Activated B cell treated with CpG ODN at 0.5 μM for 24 hours (primary cell): ENCODE data around the gene ADH4. TPM values are rescaled to one million over a fixed set of nuclear protein-coding genes. Genes with fewer than 3 reads are reported as not detected.

Experiments
- ATAC-seq: fragments of 200-7000 bp; cut with Tn5 transposase; one replicate; pipeline ENCODE4 v1.10.0; 2021; ENCODE audit warnings: low read depth, mild to moderate bottlenecking, moderate library complexity
- CTCF ChIA-PET: fragments of 350-600 bp; sonication (Branson Sonifier 250); formaldehyde crosslinking; loops from one replicate; lab custom pipeline; 2021; ENCODE audit warnings: antibody characterized with exemption; lab: Charles Lee
- POLR2A ChIA-PET: fragments of 350-600 bp; sonication (Branson Sonifier 250); formaldehyde crosslinking; loops from one replicate; lab custom pipeline; 2021; ENCODE audit warnings: antibody characterized with exemption; lab: Charles Lee
- DNase-seq: peaks from one replicate; pipeline ENCODE4 v3.0.0; 2022
- H3K27ac Mint-ChIP-seq: one replicate; pipeline ENCODE4 v1.8.0; 2020; ENCODE audit warnings: mixed read lengths
- H3K27me3 Mint-ChIP-seq: one replicate; pipeline ENCODE4 v1.8.0; 2021; ENCODE audit warnings: mixed read lengths
- H3K36me3 Mint-ChIP-seq: one replicate; pipeline ENCODE4 v1.8.0; 2021; ENCODE audit warnings: low read depth, mixed read lengths
- H3K4me1 Mint-ChIP-seq: one replicate; pipeline ENCODE4 v1.8.0; 2021; ENCODE audit warnings: mixed read lengths
- H3K4me3 Mint-ChIP-seq: one replicate; pipeline ENCODE4 v1.8.0; 2020; ENCODE audit warnings: mild to moderate bottlenecking, mixed read lengths
- H3K9me3 Mint-ChIP-seq: one replicate; pipeline ENCODE4 v1.8.0; 2020; ENCODE audit warnings: mixed read lengths
- CTCF ChIP-seq: fragments of 200-600 bp; IDR thresholded peaks from one replicate; pipeline ENCODE4 v1.8.0; 2022; ENCODE audit warnings: antibody characterized with exemption, mild to moderate bottlenecking
- intact Hi-C: fragments of 100-400 bp; cut with micrococcal nuclease; formaldehyde crosslinking; loops from one replicate; pipeline ENCODE4 v1.15.1; 2024
- total RNA-seq: library from RNA; stranded (reverse); gene quantifications from 2 replicates; pipeline ENCODE4 v1.2.3, GENCODE V29; 2022

Gene ADH4
- total RNA-seq, 1 donor from 2014 or later = not detected

- no peak overlapping the region for H3K4me3 Mint-ChIP-seq
- TF ChIP-seq CTCF = no peak
- ATAC-seq (no peak), DNase-seq (no peak)
- H3K9me3 Mint-ChIP-seq = no peaks in the 10 kb centered on the region
- H3K27ac Mint-ChIP-seq = no peak overlapping the region
- POLR2A ChIA-PET = no interaction called here
- CTCF ChIA-PET = interaction anchor here (3.9 kb wide), 1 partner anchor 95 kb away, joined by 20 read pairs; the partner anchor contains the start of gene METAP1
- peaks cover 11% of the 10 kb centered on the region for H3K36me3 Mint-ChIP-seq
- H3K27me3 Mint-ChIP-seq = no peaks in the 10 kb centered on the region
- intact Hi-C loops = no loop called here
- H3K4me1 Mint-ChIP-seq = peaks cover 41% of the 10 kb centered on the region
These were observed 53.4 kb downstream of the ADH4 start for GRCh38 chr4:99090481-99091215.

GRCh38 chr4:99088481-99089365, 55.4 kb downstream of the ADH4 start, which contains the start of gene ADH5:
TSS of gene ADH5 (minus strand) at chr4:99088788. CDS start at chr4:99088700, 88 bp downstream.
- H3K4me1 Mint-ChIP-seq = peaks cover 41% of the 10 kb centered on the region
- ChIA-PET POLR2A (interaction anchor here (0.6 to 3.2 kb wide), 32 partner anchors 10 to 946 kb away, joined by 3 to 49 read pairs (median 5); partner anchors contain the start of genes DAPP1, DNAJB14, EIF4E and H2AZ1), CTCF (interaction anchor here (0.9 to 3.9 kb wide), 3 partner anchors 32 to 166 kb away, joined by 3 to 20 read pairs (median 5); partner anchors contain the start of gene METAP1)
- DNase-seq (peak; percentile 77), ATAC-seq (peak; percentile 95)
- H3K4me3 Mint-ChIP-seq = peak within 1 kb of the TSS; percentile 99
- no peak for TF ChIP-seq CTCF
- no peaks in the 10 kb centered on the region for H3K27me3 Mint-ChIP-seq
- H3K27ac Mint-ChIP-seq = peak within 1 kb of the TSS; percentile 99
- intact Hi-C loops = loop anchor here (1.0 to 2.0 kb wide), 11 partner anchors 30 to 945 kb away; partner anchors contain the start of genes DAPP1, EIF4E, H2AZ1 and LAMTOR3
- H3K36me3 Mint-ChIP-seq = peaks cover 27% of the 10 kb centered on the region
- H3K9me3 Mint-ChIP-seq = no peaks in the 10 kb centered on the region

GRCh38 chr4:99088023-99088449, 56.1 kb downstream of the ADH4 start:
- H3K4me3 Mint-ChIP-seq = peak overlapping the region; percentile 99
- H3K36me3 Mint-ChIP-seq = peaks cover 30% of the 10 kb centered on the region
- H3K27me3 Mint-ChIP-seq = no peaks in the 10 kb centered on the region
- intact Hi-C loops = loop anchor here (1.0 to 2.0 kb wide), 10 partner anchors 31 to 945 kb away; partner anchors contain the start of genes DAPP1, EIF4E, H2AZ1 and LAMTOR3
- ATAC-seq (peak; percentile 19), DNase-seq (no peak)
- POLR2A ChIA-PET = interaction anchor here (0.6 to 3.2 kb wide), 27 partner anchors 10 to 945 kb away, joined by 3 to 49 read pairs (median 5); partner anchors contain the start of genes DAPP1, DNAJB14, EIF4E and H2AZ1
- H3K27ac Mint-ChIP-seq = peak overlapping the region; percentile 99
- no peaks in the 10 kb centered on the region for H3K9me3 Mint-ChIP-seq
- peaks cover 41% of the 10 kb centered on the region for H3K4me1 Mint-ChIP-seq
- no peak for TF ChIP-seq CTCF
- CTCF ChIA-PET = interaction anchor here (1.3 to 3.9 kb wide), 2 partner anchors 32 to 93 kb away, joined by 5 to 20 read pairs; partner anchors contain the start of gene METAP1

- H3K4me3 Mint-ChIP-seq = no peak overlapping the region
- POLR2A ChIA-PET = interaction anchor here (2.3 kb wide), 1 partner anchor 89 kb away, joined by 7 read pairs; the partner anchor contains the start of gene METAP1
- H3K4me1 Mint-ChIP-seq = peaks cover 32% of the 10 kb centered on the region
- intact Hi-C loops = no loop called here
- H3K36me3 Mint-ChIP-seq = peaks cover 63% of the 10 kb centered on the region
- no peaks in the 10 kb centered on the region for H3K27me3 Mint-ChIP-seq
- DNase-seq (no peak), ATAC-seq (no peak)
- TF ChIP-seq CTCF = no peak
- CTCF ChIA-PET = no interaction called here
- H3K9me3 Mint-ChIP-seq = no peaks in the 10 kb centered on the region
- H3K27ac Mint-ChIP-seq = no peak overlapping the region
These were observed 59.5 kb downstream of the ADH4 start for GRCh38 chr4:99084595-99084994.
